K562 (cell line): ENCODE measurements around the gene FAM156A. TPM values are rescaled to one million over a fixed set of nuclear protein-coding genes. Genes with fewer than 3 reads are reported as not detected.
A peak's percentile ranks its signal among the peaks of the same experiment; 100 is the strongest.

Source experiments
- AFF1 ChIP-seq, 2 experiments: fragments of 450-650 bp; IDR thresholded peaks; 2 replicates each; pipeline ENCODE4 v1.6.1; 2018; ENCODE audit warnings: mild to moderate bottlenecking in 2 of 2, low read depth in 1 of 2; ENCODE audit not compliant: partially characterized antibody in 2 of 2
- BCLAF1 ChIP-seq, 2 experiments: fragments of 450-650 bp in 1 of 2; IDR thresholded peaks; 2 replicates each; pipeline ENCODE4 v1.6.1; 2011 to 2017; ENCODE audit warnings: low read depth in 2 of 2, antibody characterized with exemption in 1 of 2, borderline replicate concordance in 1 of 2, low read length in 1 of 2, mild to moderate bottlenecking in 1 of 2, mixed read lengths in 1 of 2; ENCODE audit not compliant: control insufficient read depth in 1 of 2
- HDAC2 ChIP-seq: fragments of 450-650 bp; IDR thresholded peaks from 2 replicates; pipeline ENCODE4 v1.6.1; 2016; ENCODE audit warnings: mild to moderate bottlenecking
- IRF2 ChIP-seq: sonication (generic); formaldehyde crosslinking; IDR thresholded peaks from 2 replicates; pipeline ENCODE4 v1.8.1; 2022; ENCODE audit warnings: mild to moderate bottlenecking, missing genetic modification reagents
- KAT2B ChIP-seq: IDR thresholded peaks from one replicate; pipeline ENCODE4 v1.6.1; 2012; ENCODE audit warnings: low read depth, mild to moderate bottlenecking, control low read depth, inconsistent platforms, low read length, moderate library complexity
- MYBL2 ChIP-seq, 2 experiments: fragments of 450-650 bp in 1 of 2; sonication (generic) in 1 of 2; formaldehyde crosslinking in 1 of 2; IDR thresholded peaks; 2 replicates each; pipeline versions ENCODE4 v1.6.1 to v1.8.1; 2017 to 2022; ENCODE audit warnings: borderline replicate concordance in 1 of 2, inconsistent platforms in 1 of 2, low read depth in 1 of 2, mild to moderate bottlenecking in 1 of 2, missing genetic modification reagents in 1 of 2, moderate library complexity in 1 of 2
- NCOR1 ChIP-seq: fragments of 450-650 bp; IDR thresholded peaks from 2 replicates; pipeline ENCODE4 v1.6.1; 2016; ENCODE audit warnings: mild to moderate bottlenecking, moderate library complexity
- NFE2L1 ChIP-seq: fragments of 450-650 bp; IDR thresholded peaks from 2 replicates; pipeline ENCODE4 v1.6.1; 2016; ENCODE audit warnings: missing genetic modification characterization, low read depth, mild to moderate bottlenecking, missing compliant biosample characterization, moderate library complexity, borderline replicate concordance
- NR1H2 ChIP-seq: sonication (generic); formaldehyde crosslinking; IDR thresholded peaks from 2 replicates; pipeline ENCODE4 v1.4.0; 2020; ENCODE audit warnings: mild to moderate bottlenecking, missing genetic modification reagents
- NR2C2 ChIP-seq, 2 experiments: fragments of 200-800 bp in 1 of 2; sonication (Bioruptor generic) in 1 of 2; sonication (generic) in 1 of 2; formaldehyde crosslinking in 1 of 2; IDR thresholded peaks; 2 replicates each; pipeline versions ENCODE4 v1.6.1 to v1.8.0; 2016 to 2022; ENCODE audit warnings: mild to moderate bottlenecking in 1 of 2, missing compliant biosample characterization in 1 of 2, missing genetic modification characterization in 1 of 2, missing genetic modification reagents in 1 of 2
- TEAD1 ChIP-seq, 2 experiments: fragments of 450-650 bp in 1 of 2; sonication (generic) in 1 of 2; formaldehyde crosslinking; IDR thresholded peaks; 2 replicates each; pipeline versions ENCODE4 v1.4.0 to v1.8.0; 2020 to 2022; ENCODE audit warnings: mild to moderate bottlenecking in 2 of 2, missing genetic modification reagents in 1 of 2
- ZNF232 ChIP-seq: sonication (generic); formaldehyde crosslinking; IDR thresholded peaks from 2 replicates; pipeline ENCODE4 v1.8.0; 2022; ENCODE audit warnings: mild to moderate bottlenecking, missing genetic modification reagents
- ZNF778 ChIP-seq: fragments of 450-650 bp; formaldehyde crosslinking; IDR thresholded peaks from 2 replicates; pipeline ENCODE4 v1.4.0; 2020; ENCODE audit warnings: mild to moderate bottlenecking, moderate library complexity
- polyA plus RNA-seq, 8 experiments: library from polyadenylated mRNA; depleted of rRNA in 4 of 8; stranded (reverse) in 5 of 8; unstranded in 3 of 8; fragments of >200 nt; fragmentation: Nextera tagmentation in 2 of 8; fragmentation: Illumina TruSeq in 1 of 8; extraction: Ambion mirVana in 2 of 8; extraction: Trizol in 1 of 8; gene quantifications; 2 replicates each; pipeline versions ENCODE4 v1.2.1 to v1.2.3, GENCODE V29; 2011 to 2014; ENCODE audit warnings: inconsistent platforms in 1 of 8, missing spikeins in 1 of 8
- total RNA-seq, 7 experiments: library from RNA; depleted of rRNA in 6 of 7; stranded (reverse); fragments of >200 nt in 6 of 7; fragmentation: Illumina TruSeq in 2 of 7; extraction: Trizol in 2 of 7; gene quantifications; 2 replicates each; pipeline versions ENCODE4 v1.2.1 to v1.2.3, GENCODE V29; 2011 to 2021; ENCODE audit warnings: low replicate concordance in 1 of 7
- TF ChIP-seq, protein P1 (sequence below): sonication (generic); formaldehyde crosslinking; IDR thresholded peaks from 2 replicates; pipeline ENCODE4 v1.8.1; 2022; ENCODE audit warnings: missing genetic modification reagents
- TF ChIP-seq, protein P2 (sequence below): fragments of 450-650 bp; formaldehyde crosslinking; IDR thresholded peaks from 2 replicates; pipeline ENCODE4 v1.4.0; 2022; ENCODE audit warnings: missing genetic modification characterization

FAM156A gene
- total and polyA plus RNA-seq, 9 of the 15 experiments (the other 6 are each of a cell fraction or from before 2014, with no cell fraction given): 1.9 to 20.3 (median 8.6) TPM

DNA sequence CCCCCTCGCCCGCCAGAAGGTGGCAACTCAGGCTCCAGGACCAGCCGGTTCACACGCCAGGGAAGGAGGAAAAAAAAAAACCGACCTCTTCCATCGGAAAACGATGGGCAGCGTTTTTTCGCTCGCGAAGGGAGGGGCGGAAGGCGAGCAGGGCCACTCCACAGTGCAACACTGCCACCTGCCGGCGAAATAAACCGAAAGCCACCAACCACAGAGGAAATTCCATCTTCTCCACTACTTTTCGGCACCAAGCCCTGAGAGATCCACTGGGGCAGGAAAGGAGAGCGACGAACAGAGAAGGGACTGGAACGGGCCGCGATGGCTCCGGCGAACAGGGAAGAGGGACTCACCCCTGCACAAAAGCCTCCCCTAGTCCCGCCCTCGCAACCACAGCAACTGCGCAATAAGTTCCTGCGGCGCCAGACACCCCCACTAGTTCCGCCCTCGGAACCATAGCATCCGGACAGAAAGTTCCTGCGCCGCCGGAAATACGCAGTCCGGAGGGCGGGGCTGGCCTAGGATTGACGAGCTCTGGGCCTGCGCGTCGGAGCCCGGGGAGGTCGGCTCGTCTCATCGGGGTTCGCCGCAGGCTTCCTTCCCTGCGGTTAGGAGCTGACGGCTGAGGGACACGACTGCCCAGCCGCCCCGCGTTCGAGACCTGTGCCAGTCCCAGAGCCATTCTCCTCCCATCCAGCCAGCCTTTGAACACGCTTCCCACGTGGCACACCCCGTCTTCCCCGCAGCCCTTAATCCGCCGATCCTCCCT, 23.4 kb downstream of the FAM156A start (continued):
- TF ChIP-seq AFF1 (IDR thresholded peaks at IDR 0.05; ENCODE audit: low read depth in 1 of 2, partially characterized antibody in 2 of 2): peak; percentile 55 to 81
- TF ChIP-seq, protein P1, sequence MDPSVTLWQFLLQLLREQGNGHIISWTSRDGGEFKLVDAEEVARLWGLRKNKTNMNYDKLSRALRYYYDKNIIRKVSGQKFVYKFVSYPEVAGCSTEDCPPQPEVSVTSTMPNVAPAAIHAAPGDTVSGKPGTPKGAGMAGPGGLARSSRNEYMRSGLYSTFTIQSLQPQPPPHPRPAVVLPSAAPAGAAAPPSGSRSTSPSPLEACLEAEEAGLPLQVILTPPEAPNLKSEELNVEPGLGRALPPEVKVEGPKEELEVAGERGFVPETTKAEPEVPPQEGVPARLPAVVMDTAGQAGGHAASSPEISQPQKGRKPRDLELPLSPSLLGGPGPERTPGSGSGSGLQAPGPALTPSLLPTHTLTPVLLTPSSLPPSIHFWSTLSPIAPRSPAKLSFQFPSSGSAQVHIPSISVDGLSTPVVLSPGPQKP (CRISPR knock-in tag): no peak
- TF ChIP-seq, protein P2, sequence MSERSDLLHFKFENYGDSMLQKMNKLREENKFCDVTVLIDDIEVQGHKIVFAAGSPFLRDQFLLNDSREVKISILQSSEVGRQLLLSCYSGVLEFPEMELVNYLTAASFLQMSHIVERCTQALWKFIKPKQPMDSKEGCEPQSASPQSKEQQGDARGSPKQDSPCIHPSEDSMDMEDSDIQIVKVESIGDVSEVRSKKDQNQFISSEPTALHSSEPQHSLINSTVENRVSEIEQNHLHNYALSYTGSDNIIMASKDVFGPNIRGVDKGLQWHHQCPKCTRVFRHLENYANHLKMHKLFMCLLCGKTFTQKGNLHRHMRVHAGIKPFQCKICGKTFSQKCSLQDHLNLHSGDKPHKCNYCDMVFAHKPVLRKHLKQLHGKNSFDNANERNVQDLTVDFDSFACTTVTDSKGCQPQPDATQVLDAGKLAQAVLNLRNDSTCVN (CRISPR knock-in tag): 0 out of 2 replicates have a peak, but pooled peaks have one; percentile 7
- no peak for TF ChIP-seq ZNF232 (CRISPR knock-in tag)
- 0 out of 4 replicates have a peak, but pooled peaks of 1 of the 2 experiments have one; percentile 62 for TF ChIP-seq BCLAF1 (IDR thresholded peaks at IDR 0.05; ENCODE audit: borderline replicate concordance in 1 of 2, control insufficient read depth in 1 of 2, low read depth in 2 of 2, low read length in 1 of 2)
- no peak for TF ChIP-seq ZNF778
- TF ChIP-seq NR1H2: no peak
- peak; percentile 67 for TF ChIP-seq NCOR1
- TF ChIP-seq KAT2B: no peak
- TF ChIP-seq TEAD1 (CRISPR knock-in tag; IDR thresholded peaks at IDR 0.05): peak in 1 of 2 experiments; percentile 67; a peak in 1 of 4 replicates
- TF ChIP-seq MYBL2 (IDR thresholded peaks at IDR 0.05; ENCODE audit: low read depth): no peak
- TF ChIP-seq MYBL2 (CRISPR knock-in tag; IDR thresholded peaks at IDR 0.05; ENCODE audit: borderline replicate concordance): no peak
- TF ChIP-seq NFE2L1 (tag): no peak
- no peak for TF ChIP-seq HDAC2
- TF ChIP-seq NR2C2 (CRISPR knock-in tag; IDR thresholded peaks at IDR 0.05): no peak; the same call in 1 of the 2 replicates
- peak; percentile 75 for TF ChIP-seq NR2C2 (tag; IDR thresholded peaks at IDR 0.05)
- no peak for TF ChIP-seq IRF2 (CRISPR knock-in tag)
